Measurements from ENCODE around the gene TNFRSF1B.

GRCh38 chr1:12140016-12140415 lies 26.8 kb upstream of the TNFRSF1B start:
- TF ChIP-seq CTCF (IDR thresholded peaks at IDR 0.05) = no peak
- TF ChIP-seq EP300 (IDR thresholded peaks at IDR 0.05) = no peak
- no peak for TF ChIP-seq POLR2A (IDR thresholded peaks at IDR 0.05)
- TF ChIP-seq POLR2AphosphoS5 (IDR thresholded peaks at IDR 0.05) = no peak

Data from gastroesophageal sphincter (tissue), 3 donors.